DLD1 (cell line): ENCODE results near the gene CACNA1H.
"Not testable (repeated sequence)": the region's sequence is repeated elsewhere in the genome, so short reads cannot be mapped to it uniquely, and the experiment has no call there.

Experiments
- in situ Hi-C: cut with HindIII; loops from 2 replicates; pipeline ENCODE4 v1.10.0; 2017; ENCODE audit warnings: low sequenced_read_pairs

CACNA1H gene

DNA sequence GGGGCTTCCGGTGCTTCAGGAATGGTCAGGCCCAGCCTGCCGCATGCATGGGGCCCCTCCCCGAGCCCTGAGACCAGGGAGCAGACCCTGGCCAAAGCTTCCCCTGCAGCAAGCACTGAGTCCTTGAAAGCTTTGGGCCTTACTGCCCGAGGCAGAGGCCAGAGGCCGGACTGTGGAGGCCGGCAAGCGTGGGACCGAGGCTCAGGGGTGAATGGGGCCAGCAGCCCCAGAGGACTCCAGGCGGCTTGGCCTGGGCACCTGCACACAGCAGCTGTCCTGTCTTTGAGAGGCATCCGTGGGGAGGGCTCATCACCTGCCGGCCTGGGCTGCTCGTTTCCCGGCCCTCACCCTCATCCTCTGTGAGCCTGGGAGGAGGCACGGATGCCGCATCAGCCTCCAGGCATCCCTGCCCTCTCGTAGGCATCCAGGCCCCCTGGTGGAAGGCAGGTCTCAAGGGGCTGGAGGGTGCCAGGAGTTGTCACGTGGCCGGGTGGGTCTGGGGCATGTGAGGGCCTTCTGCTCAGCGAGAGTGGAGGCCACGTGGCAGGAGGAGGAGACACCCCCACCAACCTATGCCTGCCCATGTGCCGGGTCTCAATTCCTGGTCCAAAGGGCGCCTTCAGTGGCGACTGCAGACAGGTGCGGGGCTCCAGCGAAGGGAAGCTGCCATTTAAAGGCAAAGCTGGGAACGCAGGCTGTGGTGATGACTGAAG is 31.4 kb downstream of the CACNA1H start:
- in situ Hi-C loops = loop anchor here (10.0 kb wide), 1 partner anchor 70 kb away; no protein-coding TSS in a partner anchor

DNA sequence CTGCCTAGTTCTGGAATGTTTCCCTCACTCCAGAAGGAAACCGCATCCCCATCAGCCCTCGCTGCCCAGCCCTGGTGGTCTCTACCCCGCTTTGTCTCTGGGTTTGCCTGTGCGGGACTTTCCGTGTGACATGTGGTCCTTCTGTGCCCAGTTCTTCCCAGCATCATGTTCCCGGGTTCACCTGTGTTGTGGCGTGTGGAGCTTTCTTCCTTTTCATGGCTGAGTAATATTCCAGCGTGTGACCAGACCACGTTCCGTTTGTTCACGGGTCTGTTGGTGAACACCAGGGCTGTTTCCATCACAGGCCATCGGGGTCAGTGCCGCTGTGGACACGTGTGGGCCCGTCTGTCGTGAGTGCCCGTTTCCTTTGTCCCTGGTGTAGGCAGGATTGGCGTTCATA is 32.1 kb downstream of the CACNA1H start:
- in situ Hi-C loops = loop anchor here (10.0 kb wide), 1 partner anchor 70 kb away; no protein-coding TSS in a partner anchor

DNA sequence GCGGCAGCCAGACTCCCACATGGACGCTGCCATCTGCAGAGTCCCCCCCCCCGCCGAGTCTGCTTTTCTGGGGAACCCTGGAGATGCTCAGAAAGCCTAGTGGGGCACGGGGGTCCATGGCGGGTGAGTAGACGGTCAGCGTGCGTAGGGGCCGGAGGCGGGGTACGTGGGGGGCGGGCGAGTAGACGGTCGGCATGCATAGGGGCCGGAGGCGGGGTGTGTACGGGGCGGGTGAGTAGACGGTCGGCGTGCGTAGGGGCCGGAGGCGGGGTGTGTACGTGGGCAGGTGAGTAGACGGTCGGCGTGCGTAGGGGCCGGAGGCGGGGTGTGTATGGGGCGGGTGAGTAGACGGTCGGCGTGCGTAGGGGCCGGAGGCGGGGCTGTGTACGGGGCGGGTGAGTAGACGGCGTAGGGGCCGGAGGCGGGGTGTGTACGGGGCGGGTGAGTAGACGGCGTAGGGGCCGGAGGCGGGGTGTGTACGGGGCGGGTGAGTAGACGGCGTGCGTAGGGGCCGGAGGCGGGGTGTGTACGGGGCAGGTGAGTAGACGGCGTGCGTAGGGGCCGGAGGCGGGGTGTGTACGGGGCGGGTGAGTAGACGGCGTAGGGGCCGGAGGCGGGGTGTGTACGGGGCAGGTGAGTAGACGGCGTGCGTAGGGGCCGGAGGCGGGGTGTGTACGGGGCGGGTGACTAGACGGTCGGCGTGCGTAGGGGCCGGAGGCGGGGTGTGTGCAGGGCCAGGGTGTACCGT is 32.7 kb downstream of the CACNA1H start:
- in situ Hi-C loops = loop anchor here (10.0 kb wide), 1 partner anchor 71 kb away; no protein-coding TSS in a partner anchor

DNA sequence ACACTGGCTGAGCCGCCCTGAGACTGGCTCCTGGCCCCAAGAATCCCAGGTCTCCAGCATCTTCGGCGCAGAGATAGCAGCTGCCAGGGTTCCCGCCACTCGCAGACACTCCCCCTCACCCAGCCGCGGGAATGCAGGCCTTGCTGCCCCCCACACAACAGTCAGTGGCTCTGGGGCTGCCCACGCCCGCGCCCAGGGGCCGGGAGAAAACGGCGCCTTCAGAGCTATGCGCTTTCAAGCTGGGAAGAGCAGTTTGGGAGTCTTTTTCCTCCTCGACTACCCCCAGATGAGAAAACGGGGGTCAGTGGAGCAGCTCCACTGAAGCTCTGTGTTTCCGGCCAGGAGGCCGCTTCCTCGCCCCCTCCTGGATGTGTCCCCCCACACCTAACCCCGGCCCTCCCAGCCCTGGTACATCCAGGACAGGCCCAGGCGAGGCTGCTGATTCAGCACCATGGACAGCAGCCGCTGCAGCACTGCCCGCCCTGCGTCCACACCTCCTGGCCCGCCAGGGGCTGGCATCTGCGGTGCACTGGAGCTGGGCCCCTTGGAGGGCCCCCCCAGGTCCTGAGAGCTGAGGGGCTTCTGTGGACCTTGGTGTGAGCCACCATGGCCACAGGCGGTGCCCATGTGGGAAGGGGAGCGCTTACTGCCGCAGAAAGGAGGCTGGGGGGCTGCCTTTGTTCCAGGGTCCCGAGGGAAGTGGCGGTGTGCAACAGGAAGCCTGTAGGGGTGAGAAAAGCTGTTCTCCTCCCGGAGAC is 35.7 kb downstream of the CACNA1H start:
- in situ Hi-C loops = loop anchor here (10.0 kb wide), 1 partner anchor 74 kb away; no protein-coding TSS in a partner anchor

DNA sequence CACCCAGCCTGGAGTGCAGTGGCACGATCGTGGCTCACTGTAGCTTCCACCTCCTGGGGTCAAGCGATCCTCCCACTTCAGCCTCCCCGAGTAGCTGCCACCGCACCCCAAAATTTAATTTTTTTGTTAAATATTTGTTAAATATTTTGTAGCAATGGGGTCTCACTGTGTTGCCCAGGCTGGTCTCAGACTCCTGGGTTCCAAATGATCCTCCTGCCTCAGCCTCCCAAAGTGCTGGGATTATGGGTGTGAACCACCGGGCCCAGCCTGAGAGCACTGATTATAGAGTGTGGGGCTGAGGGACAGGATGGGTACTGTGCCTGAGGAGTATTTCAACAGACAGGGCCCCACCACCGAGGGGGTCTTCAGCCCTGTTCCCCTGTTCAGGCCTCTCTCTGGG is 36.5 kb downstream of the CACNA1H start:
- in situ Hi-C loops = loop anchor here (10.0 kb wide), 1 partner anchor 75 kb away; no protein-coding TSS in a partner anchor

DNA sequence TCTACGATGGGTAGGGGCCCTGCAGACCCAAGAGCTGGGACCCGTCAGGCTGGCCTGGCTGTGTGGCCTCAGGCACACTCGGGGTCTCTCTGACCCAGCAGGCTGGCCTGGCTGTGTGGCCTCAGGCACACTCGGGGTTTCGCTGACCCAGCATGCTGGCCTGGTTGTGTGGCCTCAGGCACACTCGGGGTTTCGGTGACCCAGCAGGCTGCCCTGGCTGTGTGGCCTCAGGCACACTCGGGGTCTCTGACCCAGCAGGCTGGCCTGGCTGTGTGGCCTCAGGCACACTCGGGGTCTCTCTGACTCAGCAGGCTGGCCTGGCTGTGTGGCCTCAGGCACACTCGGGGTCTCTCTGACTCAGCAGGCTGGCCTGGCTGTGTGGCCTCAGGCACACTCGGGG is 37.9 kb downstream of the CACNA1H start:
- in situ Hi-C loops = not testable (repeated sequence)

DNA sequence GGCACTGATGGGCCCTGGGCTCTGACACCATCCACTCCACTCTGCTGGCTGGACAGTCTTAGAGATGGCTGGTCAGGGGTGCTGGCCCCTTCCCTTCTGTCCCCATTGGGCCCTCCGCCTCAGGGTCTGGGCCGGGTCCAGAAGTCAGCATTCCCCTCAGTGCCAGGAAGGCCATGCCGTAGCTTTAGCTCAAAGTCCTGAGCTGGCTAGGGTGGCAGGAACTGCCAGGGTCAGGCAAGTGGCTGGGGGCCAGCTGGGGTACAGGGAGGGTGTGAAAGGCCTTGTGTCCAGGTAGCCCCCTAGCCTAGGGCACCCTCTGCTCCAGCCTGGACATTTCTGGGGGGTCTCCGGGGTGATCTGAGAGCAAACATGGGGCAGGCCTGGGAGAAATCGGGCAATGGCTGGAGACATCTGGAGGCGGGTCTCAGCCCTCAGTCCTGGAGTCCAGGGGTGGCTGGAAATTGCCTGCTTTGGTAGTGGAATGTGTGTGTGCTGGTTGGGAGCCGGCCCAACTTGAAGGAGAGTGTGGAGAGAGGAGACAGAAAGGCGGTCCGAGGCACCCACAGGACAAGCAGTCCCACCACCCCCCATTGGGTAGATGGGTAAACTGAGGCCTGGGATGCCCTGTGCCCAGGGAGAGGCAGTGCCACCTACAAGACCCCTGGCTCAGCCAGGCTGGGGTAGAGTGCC is 39.6 kb downstream of the CACNA1H start:
- in situ Hi-C loops = no loop called here

DNA sequence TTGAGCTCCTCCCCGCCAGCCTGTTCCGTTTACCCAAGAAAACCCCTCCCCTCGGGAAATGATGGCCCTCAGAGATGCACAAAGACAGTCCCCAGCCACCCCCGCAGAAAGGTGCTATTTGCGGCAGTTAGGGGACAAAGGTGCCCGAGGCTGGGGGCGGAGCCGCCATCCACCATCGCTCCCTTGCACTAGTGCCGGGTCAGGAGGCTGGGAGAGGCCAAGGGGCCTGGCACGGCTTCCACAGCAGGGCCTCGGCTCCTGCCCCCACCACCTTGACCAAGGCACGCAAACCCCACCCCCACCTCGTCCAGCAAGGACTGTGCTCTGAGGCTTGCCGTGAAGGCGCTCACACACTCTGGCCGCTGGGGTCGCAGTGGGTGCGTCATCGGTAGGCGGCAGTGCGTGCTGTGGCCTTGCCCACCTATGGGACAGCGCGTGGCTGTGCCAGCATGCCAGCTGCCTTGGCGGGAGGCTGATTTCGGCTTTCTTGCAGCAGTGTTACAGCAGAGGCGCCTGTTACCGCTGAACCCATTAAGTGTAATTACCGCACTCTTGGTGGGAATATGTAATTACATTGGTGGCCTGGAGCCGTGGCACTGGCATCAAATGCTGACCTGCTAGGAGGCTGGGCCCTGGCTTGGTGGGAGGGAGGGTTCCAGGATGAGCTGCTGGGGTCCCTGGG is 40.4 kb downstream of the CACNA1H start:
- in situ Hi-C loops = no loop called here

DNA sequence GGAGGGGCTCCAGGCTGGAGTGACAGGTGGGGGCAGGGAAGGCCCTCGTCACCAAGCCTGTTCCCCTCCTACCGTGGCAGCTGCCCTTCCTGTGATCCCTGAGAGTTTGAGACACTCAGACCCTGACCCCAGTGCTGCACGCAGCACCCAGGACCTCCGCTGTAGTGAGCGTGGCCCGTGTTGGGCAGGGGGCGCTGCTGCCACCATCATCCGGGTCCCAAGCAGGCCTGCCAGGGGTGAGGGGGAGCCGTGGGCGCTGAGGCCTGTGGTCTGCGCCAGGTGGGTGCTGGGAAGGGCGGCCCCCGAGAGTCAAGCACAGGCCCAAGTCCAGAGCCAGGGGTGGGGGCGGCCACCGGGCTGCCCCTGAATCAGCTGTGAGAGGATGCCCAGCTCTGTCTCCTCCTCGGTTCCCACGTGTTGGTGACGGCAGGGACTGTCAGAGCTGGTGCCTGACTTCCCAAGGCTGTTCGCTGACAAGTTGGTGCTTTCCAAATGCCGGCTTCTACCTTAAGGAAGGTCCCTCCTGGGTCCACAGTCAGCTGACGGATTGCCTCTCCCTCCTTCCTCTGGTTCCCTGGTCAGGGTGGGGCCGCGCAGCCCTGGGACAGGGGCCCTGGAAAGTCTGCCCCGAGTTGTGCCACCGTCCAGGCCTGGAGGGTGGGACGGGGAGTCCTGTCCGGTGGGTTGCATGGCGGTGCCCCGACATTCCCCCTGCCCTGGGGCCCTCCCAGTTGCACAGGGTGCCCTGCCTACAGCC is 41.1 kb downstream of the CACNA1H start:
- in situ Hi-C loops = no loop called here

DNA sequence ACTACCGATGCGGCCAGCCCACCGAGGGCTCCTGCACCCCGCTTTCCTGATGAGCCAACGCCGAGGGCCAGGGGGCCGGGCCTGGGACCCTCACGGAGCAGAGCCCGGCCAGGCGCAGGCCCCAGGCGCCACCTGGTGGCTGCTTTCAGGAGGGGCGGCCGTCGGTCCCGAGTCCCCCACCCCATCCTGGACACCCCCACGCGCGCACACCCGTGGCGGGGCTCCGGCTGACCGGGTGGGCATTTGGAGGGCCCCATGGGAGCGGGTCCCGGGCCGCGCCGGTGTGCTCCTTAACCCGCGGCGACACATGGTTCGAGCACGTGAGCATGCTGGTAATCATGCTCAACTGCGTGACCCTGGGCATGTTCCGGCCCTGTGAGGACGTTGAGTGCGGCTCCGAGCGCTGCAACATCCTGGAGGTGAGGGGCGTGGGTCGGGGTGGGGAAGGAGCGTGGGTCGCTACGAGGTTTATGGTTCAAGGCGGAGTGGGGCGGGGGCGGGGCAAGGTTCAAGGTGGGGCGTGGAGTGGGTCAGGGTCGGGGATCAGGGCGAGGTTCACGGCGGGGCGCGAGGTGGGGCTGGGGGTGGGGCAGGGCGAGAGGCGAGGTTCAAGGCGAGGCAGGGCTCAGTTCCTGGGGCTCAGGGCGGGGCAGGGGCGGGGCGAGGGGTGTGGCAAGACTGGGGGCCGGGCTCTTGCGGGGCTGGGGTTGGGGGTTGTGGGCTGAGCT is 41.9 kb downstream of the CACNA1H start:
- in situ Hi-C loops = no loop called here

DNA sequence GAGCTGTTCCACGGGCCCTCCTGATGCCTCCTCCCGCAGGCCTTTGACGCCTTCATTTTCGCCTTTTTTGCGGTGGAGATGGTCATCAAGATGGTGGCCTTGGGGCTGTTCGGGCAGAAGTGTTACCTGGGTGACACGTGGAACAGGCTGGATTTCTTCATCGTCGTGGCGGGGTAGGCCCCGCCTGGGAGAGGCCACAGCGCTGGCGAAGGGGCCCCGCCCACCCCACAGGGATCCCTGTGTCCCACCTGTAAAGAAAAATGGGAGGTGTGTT is 42.4 kb downstream of the CACNA1H start:
- in situ Hi-C loops = no loop called here

DNA sequence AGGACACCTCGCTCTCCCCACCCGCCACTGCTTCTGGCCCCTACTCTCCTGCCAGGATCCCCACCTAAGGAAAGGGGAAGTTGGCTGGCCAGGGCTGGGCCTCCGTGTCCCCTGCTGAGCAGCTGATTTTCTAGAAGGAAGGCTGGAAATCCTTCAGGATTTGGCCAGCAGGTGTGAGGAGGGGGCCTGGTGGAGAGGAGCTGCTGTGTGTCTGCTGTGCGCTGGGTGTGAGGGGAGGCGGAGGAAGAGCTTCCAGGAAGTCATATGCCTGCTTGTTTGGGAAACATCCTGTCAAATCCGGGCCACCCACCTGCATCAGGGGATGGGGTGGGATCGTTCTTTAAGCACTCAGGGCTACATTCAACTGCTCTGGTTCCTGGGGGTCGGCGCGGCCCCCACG is 43.6 kb downstream of the CACNA1H start:
- in situ Hi-C loops = no loop called here

DNA sequence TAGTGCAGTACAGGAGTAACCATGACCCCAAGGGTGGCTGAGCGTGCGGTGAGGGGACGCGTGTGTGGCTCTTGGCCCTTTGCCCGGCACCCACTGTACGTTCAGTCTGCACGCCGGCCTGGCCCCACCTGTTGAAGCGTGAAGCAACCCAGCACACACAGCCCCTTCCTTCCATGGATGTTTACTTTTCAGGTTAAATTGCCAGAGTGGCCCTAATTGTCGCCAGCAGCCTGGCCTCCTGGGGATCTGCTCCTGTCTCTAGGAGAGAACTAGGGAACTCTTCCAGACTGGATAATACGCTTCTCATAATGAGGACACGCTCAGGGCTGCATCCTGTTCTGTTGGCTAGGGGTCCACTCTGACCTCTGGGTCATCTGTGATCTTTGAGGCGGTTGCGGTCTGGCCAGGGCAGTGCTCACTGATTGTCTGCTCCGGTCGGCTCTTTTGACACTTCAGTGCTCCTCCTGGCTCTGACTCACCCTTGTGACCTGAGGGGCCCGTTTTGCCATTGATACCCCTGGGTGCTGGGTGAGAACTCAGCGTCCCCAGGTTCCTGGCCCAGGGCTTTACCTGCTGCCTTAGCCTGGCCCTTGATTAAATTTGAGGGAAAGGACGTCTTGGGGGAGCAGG is 44.4 kb downstream of the CACNA1H start:
- in situ Hi-C loops = no loop called here

DNA sequence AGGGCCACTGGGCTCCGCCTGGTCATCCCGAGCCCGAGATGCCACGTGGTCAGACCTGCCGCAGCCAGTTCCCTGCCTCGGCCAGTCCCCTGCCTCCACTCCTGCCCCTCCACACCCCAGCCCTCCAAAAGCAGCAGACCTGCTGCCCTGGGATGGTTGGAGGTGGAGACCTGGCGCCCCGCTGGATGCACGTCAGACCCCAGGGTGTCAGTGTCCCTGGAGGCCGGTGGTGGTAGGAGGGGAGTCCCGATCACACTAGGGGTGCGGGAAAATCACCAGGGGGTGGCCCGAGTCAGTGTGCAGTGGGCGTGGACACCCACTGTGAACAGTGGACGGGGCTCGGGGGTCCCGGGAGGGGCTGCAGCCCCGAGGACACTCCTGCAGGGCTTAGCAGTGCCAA is 45.3 kb downstream of the CACNA1H start:
- in situ Hi-C loops = no loop called here

DNA sequence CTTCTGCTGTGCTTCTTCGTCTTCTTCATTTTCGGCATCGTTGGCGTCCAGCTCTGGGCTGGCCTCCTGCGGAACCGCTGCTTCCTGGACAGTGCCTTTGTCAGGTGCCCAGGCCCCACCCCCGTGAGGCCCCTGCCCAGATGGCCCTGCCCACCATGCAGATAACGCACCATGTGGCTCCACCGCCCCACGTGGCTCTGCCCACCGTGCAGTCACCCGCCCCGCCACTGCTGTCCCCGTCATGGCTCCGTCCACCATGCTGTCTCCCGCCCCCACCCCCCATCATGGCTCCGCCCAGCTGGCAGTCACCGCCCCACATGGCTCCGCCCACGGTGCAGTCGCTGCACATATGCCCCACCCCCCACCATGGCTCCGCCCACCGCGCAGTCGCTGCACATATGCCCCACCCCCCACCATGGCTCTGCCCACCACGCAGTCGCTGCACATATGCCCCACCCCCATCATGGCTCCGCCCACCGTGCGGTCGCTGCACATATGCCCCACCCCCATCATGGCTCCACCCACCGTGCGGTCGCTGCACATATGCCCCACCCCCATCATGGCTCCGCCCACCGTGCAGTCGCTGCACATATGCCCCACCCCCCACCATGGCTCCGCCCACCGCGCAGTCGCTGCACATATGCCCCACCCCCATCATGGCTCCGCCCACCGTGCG is 45.9 kb downstream of the CACNA1H start:
- in situ Hi-C loops = not testable (repeated sequence)

DNA sequence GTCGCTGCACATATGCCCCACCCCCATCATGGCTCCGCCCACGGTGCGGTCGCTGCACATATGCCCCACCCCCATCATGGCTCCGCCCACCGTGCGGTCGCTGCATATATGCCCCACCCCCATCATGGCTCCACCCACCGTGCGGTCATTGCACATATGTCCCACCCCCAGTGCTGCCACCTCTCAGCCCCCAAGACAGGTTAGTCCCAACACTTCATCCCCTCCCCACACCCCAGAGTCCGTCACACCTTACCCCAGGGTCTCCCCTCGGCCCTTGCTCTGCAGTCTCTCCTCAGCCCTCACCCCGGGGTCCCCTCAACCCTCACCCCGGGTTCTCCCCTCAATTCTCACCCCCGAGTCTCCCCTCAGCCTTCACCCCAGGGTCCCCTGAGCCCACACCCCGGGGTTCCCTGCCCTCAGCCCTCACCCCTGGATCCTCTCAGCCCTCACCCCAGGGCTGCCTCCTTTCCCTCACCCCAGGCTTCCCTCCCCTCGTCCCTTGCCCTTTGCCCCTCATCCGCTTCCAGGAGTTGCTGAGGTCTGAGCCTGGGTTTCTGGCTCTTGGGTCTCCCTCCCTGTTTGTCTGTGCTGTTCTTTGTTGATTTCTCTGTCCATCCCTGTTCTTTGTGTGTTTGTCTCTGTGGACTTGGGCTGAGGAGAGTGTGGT is 46.6 kb downstream of the CACNA1H start:
- in situ Hi-C loops = no loop called here

DNA sequence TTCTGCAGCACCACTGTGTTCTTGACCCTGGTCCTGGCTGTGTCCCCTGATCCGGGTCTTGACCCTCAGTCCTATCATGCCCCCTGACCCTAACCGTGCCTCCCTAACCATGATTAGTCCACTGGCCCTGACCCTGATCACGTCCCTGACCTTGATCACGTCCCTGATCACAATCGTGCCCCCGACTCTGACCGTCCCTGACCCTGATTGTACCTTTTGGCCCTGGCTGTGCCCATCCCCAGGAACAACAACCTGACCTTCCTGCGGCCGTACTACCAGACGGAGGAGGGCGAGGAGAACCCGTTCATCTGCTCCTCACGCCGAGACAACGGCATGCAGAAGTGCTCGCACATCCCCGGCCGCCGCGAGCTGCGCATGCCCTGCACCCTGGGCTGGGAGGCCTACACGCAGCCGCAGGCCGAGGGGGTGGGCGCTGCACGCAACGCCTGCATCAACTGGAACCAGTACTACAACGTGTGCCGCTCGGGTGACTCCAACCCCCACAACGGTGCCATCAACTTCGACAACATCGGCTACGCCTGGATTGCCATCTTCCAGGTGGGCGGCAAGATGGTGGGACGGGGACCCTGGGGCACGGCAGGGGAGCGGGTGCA is 47.2 kb downstream of the CACNA1H start:
- in situ Hi-C loops = no loop called here
